Endothelial cell (in vitro differentiated cells): Measurements from ENCODE around the gene NCK2. TPM values are rescaled to one million over a fixed set of nuclear protein-coding genes. Genes with fewer than 3 reads are reported as not detected.

Experiments used
- DNase-seq: peaks from one replicate; pipeline ENCODE4 v3.0.0; 2021; ENCODE audit warnings: low spot score
- H3K27ac Mint-ChIP-seq: one replicate; pipeline ENCODE4 v1.8.0; 2021; ENCODE audit warnings: mixed read lengths, inconsistent platforms; ENCODE audit not compliant: unreplicated experiment
- H3K27me3 Mint-ChIP-seq: one replicate; pipeline ENCODE4 v1.8.0; 2021; ENCODE audit warnings: mild to moderate bottlenecking, moderate library complexity, mixed read lengths, inconsistent platforms; ENCODE audit not compliant: unreplicated experiment
- H3K36me3 Mint-ChIP-seq: one replicate; pipeline ENCODE4 v1.8.0; 2021; ENCODE audit warnings: mild to moderate bottlenecking, low read depth, mixed read lengths, inconsistent platforms; ENCODE audit not compliant: unreplicated experiment
- H3K4me1 Mint-ChIP-seq: one replicate; pipeline ENCODE4 v1.8.0; 2021; ENCODE audit warnings: mild to moderate bottlenecking, mixed read lengths, inconsistent platforms; ENCODE audit not compliant: unreplicated experiment
- H3K4me3 Mint-ChIP-seq: one replicate; pipeline ENCODE4 v1.8.0; 2021; ENCODE audit warnings: mild to moderate bottlenecking, mixed read lengths, inconsistent platforms; ENCODE audit not compliant: unreplicated experiment
- H3K9me3 Mint-ChIP-seq: one replicate; pipeline ENCODE4 v1.8.0; 2021; ENCODE audit warnings: mixed read lengths, inconsistent platforms; ENCODE audit not compliant: unreplicated experiment
- CTCF ChIP-seq: fragments of 200-600 bp; sonication (generic); IDR thresholded peaks from one replicate; pipeline ENCODE4 v1.5.0; 2021; ENCODE audit warnings: antibody characterized with exemption; ENCODE audit not compliant: unreplicated experiment
- total RNA-seq: library from RNA; stranded (reverse); fragmentation: NEBNext Ultra II Directional; extraction: Animal tissue kit (Norgen Biotek cat#: 25700); gene quantifications from one replicate; pipeline ENCODE4 v1.2.1, GENCODE V29; 2021; ENCODE audit not compliant: unreplicated experiment

The NCK2 gene
- total RNA-seq, 1 donor from 2014 or later, result 93.7 TPM

DNA sequence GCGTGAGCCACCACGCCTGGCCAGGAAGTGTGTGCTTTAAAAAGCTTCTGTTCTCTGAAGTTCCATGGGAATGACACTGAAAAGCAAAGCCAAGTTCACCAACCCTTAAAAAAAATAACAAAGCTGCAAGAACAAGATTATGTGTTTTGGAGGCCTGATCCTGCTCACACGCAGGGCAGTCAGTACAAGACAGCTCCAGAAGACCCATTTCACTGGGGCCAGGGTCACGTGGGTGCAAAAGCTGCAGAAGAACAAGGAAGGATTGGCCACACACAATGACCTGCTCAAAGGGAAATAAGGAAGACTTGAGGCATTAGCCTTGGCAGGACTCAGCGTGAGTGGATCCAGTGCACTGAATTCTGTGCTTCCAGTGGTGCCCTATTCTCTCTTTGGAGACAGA lies 187.9 kb downstream of the NCK2 start:
- H3K36me3 Mint-ChIP-seq, result peaks cover 7% of the 10 kb centered on the region
- no peak for DNase-seq
- TF ChIP-seq CTCF, result no peak
- H3K27me3 Mint-ChIP-seq, result peaks cover 2% of the 10 kb centered on the region
- H3K4me3 Mint-ChIP-seq, result no peak overlapping the region
- H3K9me3 Mint-ChIP-seq, result peaks cover 4% of the 10 kb centered on the region
- no peaks in the 10 kb centered on the region for H3K4me1 Mint-ChIP-seq
- no peak overlapping the region for H3K27ac Mint-ChIP-seq

GRCh38 chr2:105933906-105934305 lies 189.2 kb downstream of the NCK2 start:
- Mint-ChIP-seq H3K27ac (no peak overlapping the region), H3K4me1 (no peaks in the 10 kb centered on the region), H3K4me3 (no peak overlapping the region), H3K27me3 (peaks cover 2% of the 10 kb centered on the region), H3K36me3 (peaks cover 7% of the 10 kb centered on the region), H3K9me3 (peaks cover 4% of the 10 kb centered on the region)
- no peak for TF ChIP-seq CTCF
- DNase-seq, result no peak

DNA sequence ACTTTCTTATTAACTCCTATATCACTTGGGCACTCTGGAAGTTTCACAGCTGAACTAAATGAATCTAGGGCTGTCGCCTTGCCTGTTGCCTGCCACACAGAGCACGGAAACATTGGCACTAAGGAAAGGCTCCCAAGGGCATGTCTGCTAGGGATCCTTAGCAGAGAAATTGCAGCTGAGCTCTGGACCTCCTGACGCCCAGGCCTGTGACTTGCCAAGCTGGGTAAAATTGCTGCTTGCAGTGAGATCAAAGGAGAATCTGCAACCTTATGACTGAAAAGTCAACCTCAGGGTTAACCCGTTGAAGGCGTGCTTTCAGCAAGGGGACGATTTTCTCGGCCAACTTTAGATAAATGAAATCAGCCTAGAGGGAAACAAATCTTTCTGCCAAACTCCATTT lies 189.8 kb downstream of the NCK2 start:
- Mint-ChIP-seq H3K36me3 (peaks cover 8% of the 10 kb centered on the region), H3K4me3 (no peak overlapping the region), H3K27me3 (peaks cover 2% of the 10 kb centered on the region), H3K4me1 (no peaks in the 10 kb centered on the region), H3K9me3 (peaks cover 4% of the 10 kb centered on the region), H3K27ac (no peak overlapping the region)
- TF ChIP-seq CTCF, result no peak
- no peak for DNase-seq

DNA sequence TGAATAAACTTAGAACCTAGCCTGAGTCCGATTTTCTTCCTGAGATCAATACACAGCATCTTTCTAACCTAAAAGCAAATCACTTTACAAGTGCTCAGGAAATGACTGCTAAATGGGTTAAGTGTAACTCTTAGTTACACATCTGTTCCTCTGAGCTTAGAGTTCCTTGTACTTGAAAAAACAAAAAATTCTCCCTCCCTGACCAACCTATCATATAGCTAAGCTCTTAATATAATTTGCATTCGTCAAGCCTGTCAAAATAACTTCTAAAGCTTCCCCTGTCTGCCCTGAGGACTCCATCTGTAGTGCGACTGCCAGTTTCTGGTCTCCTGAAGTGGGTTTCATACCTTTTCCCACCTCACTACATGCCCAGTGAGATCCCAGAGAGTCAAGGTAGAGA lies 190.4 kb downstream of the NCK2 start:
- no peak for TF ChIP-seq CTCF
- peaks cover 4% of the 10 kb centered on the region for H3K9me3 Mint-ChIP-seq
- H3K4me3 Mint-ChIP-seq, result no peak overlapping the region
- no peak for DNase-seq
- no peaks in the 10 kb centered on the region for H3K4me1 Mint-ChIP-seq
- peaks cover 2% of the 10 kb centered on the region for H3K27me3 Mint-ChIP-seq
- H3K27ac Mint-ChIP-seq, result no peak overlapping the region
- peaks cover 10% of the 10 kb centered on the region for H3K36me3 Mint-ChIP-seq

GRCh38 chr2:105936954-105937353 lies 192.2 kb downstream of the NCK2 start:
- no peak overlapping the region for H3K4me3 Mint-ChIP-seq
- no peak for TF ChIP-seq CTCF
- DNase-seq, result no peak
- H3K36me3 Mint-ChIP-seq, result peaks cover 10% of the 10 kb centered on the region
- no peaks in the 10 kb centered on the region for H3K4me1 Mint-ChIP-seq
- peaks cover 4% of the 10 kb centered on the region for H3K9me3 Mint-ChIP-seq
- no peak overlapping the region for H3K27ac Mint-ChIP-seq
- no peaks in the 10 kb centered on the region for H3K27me3 Mint-ChIP-seq
